Measurements from ENCODE around the gene UBXN4. TPM values are rescaled to one million over a fixed set of nuclear protein-coding genes. Genes with fewer than 3 reads are reported as not detected.
"Not testable (repeated sequence)": the region's sequence is repeated elsewhere in the genome, so short reads cannot be mapped to it uniquely, and the experiment has no call there.

The UBXN4 gene
- total and polyA plus RNA-seq, 8 donors: 33.6 to 80.2 (median 67.2) TPM

DNA sequence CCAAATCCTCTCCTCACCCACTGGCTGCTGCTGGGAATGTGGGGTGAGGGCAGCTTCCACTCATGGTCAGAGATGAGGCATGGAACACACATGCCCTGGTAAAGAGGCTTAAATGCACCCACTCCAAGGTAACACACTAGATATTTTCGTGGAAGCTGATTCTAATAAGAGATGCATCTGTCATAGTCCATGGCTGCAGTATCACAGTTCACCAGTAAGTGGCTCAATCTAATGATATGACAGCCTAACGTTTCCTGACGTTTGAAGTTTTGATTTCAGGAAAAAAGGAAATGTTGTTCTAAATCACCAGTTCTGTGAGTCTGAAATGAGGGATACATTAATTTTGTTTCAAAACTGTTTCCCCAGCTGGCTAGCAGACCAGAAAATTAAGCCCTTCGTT, 57.1 kb downstream of the UBXN4 start:
- TF ChIP-seq, protein P1, sequence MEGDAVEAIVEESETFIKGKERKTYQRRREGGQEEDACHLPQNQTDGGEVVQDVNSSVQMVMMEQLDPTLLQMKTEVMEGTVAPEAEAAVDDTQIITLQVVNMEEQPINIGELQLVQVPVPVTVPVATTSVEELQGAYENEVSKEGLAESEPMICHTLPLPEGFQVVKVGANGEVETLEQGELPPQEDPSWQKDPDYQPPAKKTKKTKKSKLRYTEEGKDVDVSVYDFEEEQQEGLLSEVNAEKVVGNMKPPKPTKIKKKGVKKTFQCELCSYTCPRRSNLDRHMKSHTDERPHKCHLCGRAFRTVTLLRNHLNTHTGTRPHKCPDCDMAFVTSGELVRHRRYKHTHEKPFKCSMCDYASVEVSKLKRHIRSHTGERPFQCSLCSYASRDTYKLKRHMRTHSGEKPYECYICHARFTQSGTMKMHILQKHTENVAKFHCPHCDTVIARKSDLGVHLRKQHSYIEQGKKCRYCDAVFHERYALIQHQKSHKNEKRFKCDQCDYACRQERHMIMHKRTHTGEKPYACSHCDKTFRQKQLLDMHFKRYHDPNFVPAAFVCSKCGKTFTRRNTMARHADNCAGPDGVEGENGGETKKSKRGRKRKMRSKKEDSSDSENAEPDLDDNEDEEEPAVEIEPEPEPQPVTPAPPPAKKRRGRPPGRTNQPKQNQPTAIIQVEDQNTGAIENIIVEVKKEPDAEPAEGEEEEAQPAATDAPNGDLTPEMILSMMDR (IDR thresholded peaks at IDR 0.05): no peak
- FAIRE-seq: no peak
- Histone ChIP-seq H3K27me3 (no peaks in the 10 kb centered on the region), H3K4me1 (no peaks in the 10 kb centered on the region), H3K9me3 (no peaks in the 10 kb centered on the region), H3K36me3 (no peaks in the 10 kb centered on the region), H3K27ac (no peak overlapping the region), H3K4me3 (no peak overlapping the region)
- no peak for ATAC-seq
- intact Hi-C loops (cut with DNase I): no loop called here
- WGBS, 2 donors: 54% methylated on average over 4 of the region's 4 CpGs
- no peak for DNase-seq

DNA sequence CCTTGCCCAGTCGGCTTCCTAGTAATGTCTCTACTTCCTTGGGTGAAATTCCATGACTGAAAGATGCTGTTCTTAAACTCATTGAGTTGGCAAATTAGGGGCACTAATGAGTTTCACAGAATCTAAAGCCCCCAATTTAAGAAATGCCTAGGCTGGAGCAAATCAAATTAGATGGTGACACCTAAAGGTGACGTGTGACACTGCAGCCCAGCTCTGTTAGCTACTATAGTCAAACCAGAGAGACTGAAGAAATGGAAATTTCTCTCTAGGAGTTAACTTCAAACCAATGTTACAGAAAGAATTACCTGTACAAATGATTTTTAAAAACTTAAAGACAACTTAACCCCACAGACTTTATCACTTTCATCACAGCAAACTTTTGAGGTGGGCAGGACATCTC, 58.1 kb downstream of the UBXN4 start:
- 21 to 25% methylated on average over 2 of the region's 2 CpGs for WGBS, 2 donors
- H3K36me3 ChIP-seq: no peaks in the 10 kb centered on the region
- H3K9me3 ChIP-seq: no peaks in the 10 kb centered on the region
- no peak overlapping the region for H3K27ac ChIP-seq
- TF ChIP-seq, protein P1 (IDR thresholded peaks at IDR 0.05): no peak
- ATAC-seq (no peak), DNase-seq (no peak), FAIRE-seq (no peak)
- intact Hi-C loops (cut with DNase I): no loop called here
- no peaks in the 10 kb centered on the region for H3K27me3 ChIP-seq
- H3K4me3 ChIP-seq: no peak overlapping the region
- H3K4me1 ChIP-seq: no peaks in the 10 kb centered on the region

DNA sequence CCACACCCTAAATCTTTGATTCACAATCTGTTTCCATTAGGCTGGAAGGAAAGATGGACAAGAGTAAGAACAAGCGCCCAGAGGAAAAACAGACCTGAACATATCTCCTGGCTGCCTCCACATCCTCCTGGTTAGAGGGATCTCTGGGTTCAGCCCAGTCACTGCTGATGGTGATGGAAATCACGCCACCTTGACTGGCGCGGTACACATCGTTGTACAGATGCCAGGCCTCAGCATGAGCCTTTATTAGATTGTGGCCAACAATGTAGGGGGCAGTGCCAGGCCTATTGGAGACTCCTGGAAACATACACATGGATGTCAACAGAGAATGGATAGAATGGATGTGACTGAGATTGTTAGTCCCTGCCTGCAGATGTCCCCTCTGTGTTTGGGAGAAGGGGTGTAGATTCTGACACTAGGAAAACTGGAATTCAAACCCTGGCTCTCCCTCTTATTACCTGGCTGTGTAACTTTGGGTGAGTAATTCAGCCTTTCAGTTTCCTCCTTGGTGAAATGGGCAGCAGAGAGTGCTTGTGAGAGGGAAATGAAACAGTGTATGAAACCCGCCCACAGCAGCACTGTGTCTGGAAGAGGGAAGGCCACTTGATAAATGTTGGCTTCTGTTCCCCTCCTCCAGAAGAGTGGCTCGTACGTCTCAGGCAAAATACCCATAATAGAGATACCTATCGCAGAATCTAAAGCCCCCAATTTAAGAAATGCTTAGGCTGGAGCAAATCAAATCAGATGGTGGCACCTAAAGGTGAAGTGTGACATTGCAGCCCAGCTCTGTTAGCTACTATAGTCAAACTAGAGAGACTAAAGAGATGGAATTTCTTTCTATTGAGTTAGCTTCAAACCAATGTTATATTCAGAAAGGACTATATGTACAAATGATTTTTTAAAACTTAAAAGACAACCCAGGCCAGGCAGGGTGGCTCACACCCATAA, 59.1 kb downstream of the UBXN4 start:
- no peak for DNase-seq
- no peaks in the 10 kb centered on the region for H3K9me3 ChIP-seq
- no peaks in the 10 kb centered on the region for H3K4me1 ChIP-seq
- no peak overlapping the region for H3K4me3 ChIP-seq
- intact Hi-C loops (cut with DNase I): no loop called here
- FAIRE-seq: no peak
- 83 to 85% methylated on average over 9 of the region's 9 CpGs for WGBS, 2 donors
- no peaks in the 10 kb centered on the region for H3K27me3 ChIP-seq
- no peak overlapping the region for H3K27ac ChIP-seq
- TF ChIP-seq, protein P1 (IDR thresholded peaks at IDR 0.05): no peak
- no peaks in the 10 kb centered on the region for H3K36me3 ChIP-seq
- ATAC-seq: no peak

DNA sequence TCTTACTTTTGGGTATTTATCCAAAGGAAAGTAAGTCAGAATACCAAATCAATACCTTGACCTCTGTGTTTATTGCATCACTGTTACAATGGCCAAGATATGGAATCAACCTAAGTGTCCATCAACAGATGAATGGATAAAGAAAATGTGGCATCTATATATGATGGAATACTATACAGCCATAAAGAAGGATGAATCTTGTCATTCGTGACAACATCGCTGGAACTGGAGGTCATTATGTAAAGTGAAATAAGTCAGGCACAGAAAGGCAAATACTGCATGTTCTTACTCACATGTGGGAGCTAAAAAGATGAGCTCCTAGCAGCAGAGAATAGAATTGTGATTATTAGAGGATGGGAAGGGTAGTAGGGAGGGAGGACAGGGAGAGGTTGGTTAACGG, 60.7 kb downstream of the UBXN4 start:
- Histone ChIP-seq H3K27ac (no peak overlapping the region), H3K4me1 (no peaks in the 10 kb centered on the region), H3K36me3 (no peaks in the 10 kb centered on the region), H3K27me3 (no peaks in the 10 kb centered on the region), H3K4me3 (no peak overlapping the region), H3K9me3 (no peaks in the 10 kb centered on the region)
- WGBS, 2 donors: 61 to 66% methylated on average over 3 of the region's 3 CpGs
- TF ChIP-seq, protein P1 (IDR thresholded peaks at IDR 0.05): no peak
- DNase-seq (no peak), FAIRE-seq (no peak), ATAC-seq (no peak)
- intact Hi-C loops (cut with DNase I): no loop called here

DNA sequence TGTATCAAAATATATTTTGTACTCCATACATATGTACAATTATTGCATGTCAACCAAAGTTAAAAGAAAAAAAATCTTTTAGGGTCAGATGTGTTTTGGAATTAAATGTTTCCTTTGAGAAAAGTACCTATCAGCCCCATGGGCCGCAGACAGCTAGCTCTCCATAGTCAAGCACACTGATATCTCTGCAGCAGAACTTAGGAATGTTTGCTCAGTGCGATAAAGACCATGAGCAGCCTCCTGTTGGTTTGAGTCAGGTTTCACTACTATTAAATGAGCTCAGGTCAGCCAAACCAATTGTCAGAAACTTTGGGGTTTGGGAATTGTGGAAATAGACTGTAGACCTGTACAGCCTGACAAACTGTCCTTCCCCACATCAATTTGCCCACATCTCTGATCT, 61.6 kb downstream of the UBXN4 start:
- FAIRE-seq: no peak
- TF ChIP-seq, protein P1 (IDR thresholded peaks at IDR 0.05): no peak

DNA sequence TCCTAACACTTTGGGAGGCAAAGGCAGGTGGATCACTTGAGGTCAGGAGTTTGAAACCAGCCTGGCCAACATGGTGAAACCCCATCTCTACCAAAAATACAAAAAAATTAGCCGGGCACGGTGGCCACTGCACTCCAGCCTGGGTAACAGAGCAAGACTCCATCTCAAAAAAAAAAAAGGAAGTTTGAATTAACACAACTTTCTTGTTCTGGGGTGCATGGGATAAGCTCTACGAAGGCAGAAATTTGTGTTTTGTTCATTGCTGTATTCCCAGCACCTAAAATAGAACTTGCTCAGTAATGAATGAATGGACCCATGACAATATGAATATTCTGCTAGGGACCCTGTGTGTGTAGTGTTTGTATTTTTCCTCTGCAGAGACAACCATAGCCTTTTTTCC, 66.2 kb downstream of the UBXN4 start:
- intact Hi-C loops (cut with DNase I); FAIRE-seq: not testable (repeated sequence)

More for the DNA sequence above, 61.6 kb downstream of the UBXN4 start:
- 22 to 33% methylated on average over 2 of the region's 2 CpGs for WGBS, 2 donors
- H3K27me3 ChIP-seq: no peaks in the 10 kb centered on the region
- no peaks in the 10 kb centered on the region for H3K4me1 ChIP-seq
- H3K9me3 ChIP-seq: no peaks in the 10 kb centered on the region
- H3K27ac ChIP-seq: no peak overlapping the region
- no peak for DNase-seq
- H3K36me3 ChIP-seq: no peaks in the 10 kb centered on the region
- ATAC-seq: peak in 3 of 4 donors; percentile 55 to 85 (median 72)
- no peak overlapping the region for H3K4me3 ChIP-seq
- intact Hi-C loops (cut with DNase I): no loop called here

More for the DNA sequence above, 66.2 kb downstream of the UBXN4 start:
- H3K27ac ChIP-seq, H3K27me3 ChIP-seq, H3K36me3 ChIP-seq, ATAC-seq, H3K4me3 ChIP-seq, H3K4me1 ChIP-seq, DNase-seq, H3K9me3 ChIP-seq: not testable (repeated sequence)
- WGBS, 2 donors: 86 to 93% methylated on average over 3 of the region's 3 CpGs
